HEK293T (cell line): ENCODE measurements around the gene SNRPA.

Experiments
- ARNT ChIP-seq: fragments of 450-650 bp; IDR thresholded peaks from 2 replicates; pipeline ENCODE4 v1.6.1; 2017; ENCODE audit warnings: mild to moderate bottlenecking
- BHLHE40 ChIP-seq: fragments of 450-650 bp; IDR thresholded peaks from 2 replicates; pipeline ENCODE4 v1.6.1; 2016; ENCODE audit warnings: mild to moderate bottlenecking, moderate library complexity, borderline replicate concordance
- ELF4 ChIP-seq: fragments of 450-650 bp; IDR thresholded peaks from 2 replicates; pipeline ENCODE4 v1.6.1; 2017; ENCODE audit warnings: antibody characterized with exemption
- FOXA1 ChIP-seq: fragments of 450-650 bp; IDR thresholded peaks from 2 replicates; pipeline ENCODE4 v1.6.1; 2016; ENCODE audit warnings: mild to moderate bottlenecking
- FOXM1 ChIP-seq: fragments of 450-650 bp; IDR thresholded peaks from 2 replicates; pipeline ENCODE4 v1.6.1; 2017; ENCODE audit warnings: mild to moderate bottlenecking, borderline replicate concordance
- HDGF ChIP-seq: fragments of 450-650 bp; IDR thresholded peaks from 2 replicates; pipeline ENCODE4 v1.6.1; 2017; ENCODE audit warnings: antibody characterized with exemption, borderline replicate concordance
- L3MBTL2 ChIP-seq: fragments of 450-650 bp; conservative IDR thresholded peaks from 2 replicates; pipeline ENCODE4 v1.6.1; 2016; ENCODE audit warnings: mild to moderate bottlenecking
- SP1 ChIP-seq: fragments of 450-650 bp; IDR thresholded peaks from 2 replicates; pipeline ENCODE4 v1.6.1; 2017
- TARDBP ChIP-seq: fragments of 450-650 bp; IDR thresholded peaks from 2 replicates; pipeline ENCODE4 v1.6.1; 2016
- ZNF384 ChIP-seq: fragments of 450-650 bp; IDR thresholded peaks from 2 replicates; pipeline ENCODE4 v1.6.1; 2016
- TF ChIP-seq, protein P1 (sequence below): fragments of 450-650 bp; IDR thresholded peaks from 2 replicates; pipeline ENCODE4 v1.6.1; 2016

DNA sequence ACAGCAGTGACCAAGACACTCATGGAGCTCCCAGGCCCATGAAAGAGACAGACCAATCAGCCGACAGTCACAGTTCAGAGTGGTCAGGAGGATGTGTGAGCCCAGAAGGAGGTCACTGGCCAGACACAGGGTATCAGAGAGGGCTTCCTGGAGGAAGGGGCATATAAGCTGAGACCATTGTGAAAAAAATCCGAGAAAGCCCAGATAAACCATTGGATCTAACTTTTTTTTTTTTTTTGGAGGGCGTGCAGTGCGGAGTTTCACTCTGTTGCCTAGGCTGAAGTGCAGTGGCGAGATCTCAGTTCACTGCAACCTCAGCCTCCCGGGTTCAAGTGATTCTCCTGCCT is 29.9 kb upstream of the SNRPA start:
- TF ChIP-seq ZNF384 (no peak), L3MBTL2 (no peak), FOXM1 (no peak), SP1 (no peak), BHLHE40 (no peak), ELF4 (no peak), ARNT (no peak), HDGF (no peak), TARDBP (no peak), FOXA1 (no peak)
- TF ChIP-seq, protein P1, sequence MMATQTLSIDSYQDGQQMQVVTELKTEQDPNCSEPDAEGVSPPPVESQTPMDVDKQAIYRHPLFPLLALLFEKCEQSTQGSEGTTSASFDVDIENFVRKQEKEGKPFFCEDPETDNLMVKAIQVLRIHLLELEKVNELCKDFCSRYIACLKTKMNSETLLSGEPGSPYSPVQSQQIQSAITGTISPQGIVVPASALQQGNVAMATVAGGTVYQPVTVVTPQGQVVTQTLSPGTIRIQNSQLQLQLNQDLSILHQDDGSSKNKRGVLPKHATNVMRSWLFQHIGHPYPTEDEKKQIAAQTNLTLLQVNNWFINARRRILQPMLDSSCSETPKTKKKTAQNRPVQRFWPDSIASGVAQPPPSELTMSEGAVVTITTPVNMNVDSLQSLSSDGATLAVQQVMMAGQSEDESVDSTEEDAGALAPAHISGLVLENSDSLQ: no peak
